Mesodermal cell (in vitro differentiated cells): ENCODE results near the gene VANGL2.
"Not testable (repeated sequence)": the region's sequence is repeated elsewhere in the genome, so short reads cannot be mapped to it uniquely, and the experiment has no call there.

Experiments
- H3K27ac ChIP-seq: 2 replicates; pipeline ENCODE4 v1.7.0; 2013; ENCODE audit warnings: mild to moderate bottlenecking, low read depth, low read length, moderate library complexity; ENCODE audit not compliant: severe bottlenecking
- H3K36me3 ChIP-seq: 2 replicates; pipeline ENCODE4 v1.7.1; 2013; ENCODE audit warnings: mild to moderate bottlenecking, low read length, moderate library complexity; ENCODE audit not compliant: control insufficient read depth, insufficient read depth
- H3K4me1 ChIP-seq: one replicate; pipeline ENCODE4 v1.7.1; 2013; ENCODE audit warnings: mild to moderate bottlenecking, low read length; ENCODE audit not compliant: insufficient read depth, control insufficient read depth, poor library complexity, severe bottlenecking
- H3K4me3 ChIP-seq: 2 replicates; pipeline ENCODE4 v1.7.0; 2013; ENCODE audit warnings: low read length, control low read depth, mild to moderate bottlenecking; ENCODE audit not compliant: insufficient read depth, poor library complexity, severe bottlenecking; ENCODE audit errors: extremely low read depth
- H3K9me3 ChIP-seq: 2 replicates; pipeline ENCODE4 v1.7.1; 2013; ENCODE audit warnings: mild to moderate bottlenecking, low read length, moderate library complexity; ENCODE audit not compliant: control insufficient read depth
- WGBS, 2 experiments: methylation state at CpG; one replicate each; pipeline ENCODE4 v1.1.5; 2013; ENCODE audit warnings: missing lambda C conversion rate in 2 of 2; ENCODE audit not compliant: insufficient coverage in 2 of 2; 5-methylcytosine and 5-hydroxymethylcytosine counted together

VANGL2 gene

DNA sequence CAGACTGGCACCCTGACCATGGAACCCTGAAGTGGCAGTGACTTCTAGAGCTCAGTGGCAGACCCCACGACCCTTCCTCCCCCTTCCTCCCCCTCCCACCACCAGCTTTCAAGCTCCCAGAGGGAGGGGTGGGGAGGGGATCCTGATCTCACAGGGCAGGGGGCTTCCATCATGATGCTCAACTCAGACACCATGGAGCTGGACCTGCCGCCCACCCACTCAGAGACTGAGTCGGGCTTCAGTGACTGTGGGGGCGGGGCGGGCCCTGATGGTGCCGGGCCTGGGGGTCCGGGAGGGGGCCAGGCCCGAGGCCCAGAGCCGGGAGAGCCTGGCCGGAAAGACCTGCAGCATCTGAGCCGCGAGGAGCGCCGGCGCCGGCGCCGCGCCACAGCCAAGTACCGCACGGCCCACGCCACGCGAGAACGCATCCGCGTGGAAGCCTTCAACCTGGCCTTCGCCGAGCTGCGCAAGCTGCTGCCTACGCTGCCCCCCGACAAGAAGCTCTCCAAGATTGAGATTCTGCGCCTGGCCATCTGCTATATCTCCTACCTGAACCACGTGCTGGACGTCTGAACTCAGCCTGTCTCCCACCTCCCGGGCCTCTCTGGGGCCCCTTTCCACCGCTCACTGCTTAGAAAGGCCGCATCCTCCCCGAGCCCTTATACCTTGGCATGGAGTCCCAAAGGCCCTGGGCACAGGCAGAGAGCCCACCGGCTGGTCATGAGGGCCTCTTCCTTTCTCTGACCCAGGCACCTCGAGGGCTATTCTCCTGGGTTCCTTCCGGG, 29.6 kb upstream of the VANGL2 start:
- Histone ChIP-seq H3K4me1 (peaks cover 11% of the 10 kb centered on the region), H3K9me3 (no peaks in the 10 kb centered on the region), H3K4me3 (no peak overlapping the region), H3K36me3 (no peaks in the 10 kb centered on the region), H3K27ac (no peak overlapping the region)
- 92 to 93% methylated on average over 36 to 38 of the region's 42 CpGs for WGBS, 2 experiments

GRCh38 chr1:160371346-160371631, 29.1 kb upstream of the VANGL2 start:
- Histone ChIP-seq H3K27ac (no peak overlapping the region), H3K9me3 (no peaks in the 10 kb centered on the region), H3K36me3 (no peaks in the 10 kb centered on the region), H3K4me3 (no peak overlapping the region), H3K4me1 (peaks cover 16% of the 10 kb centered on the region)

DNA sequence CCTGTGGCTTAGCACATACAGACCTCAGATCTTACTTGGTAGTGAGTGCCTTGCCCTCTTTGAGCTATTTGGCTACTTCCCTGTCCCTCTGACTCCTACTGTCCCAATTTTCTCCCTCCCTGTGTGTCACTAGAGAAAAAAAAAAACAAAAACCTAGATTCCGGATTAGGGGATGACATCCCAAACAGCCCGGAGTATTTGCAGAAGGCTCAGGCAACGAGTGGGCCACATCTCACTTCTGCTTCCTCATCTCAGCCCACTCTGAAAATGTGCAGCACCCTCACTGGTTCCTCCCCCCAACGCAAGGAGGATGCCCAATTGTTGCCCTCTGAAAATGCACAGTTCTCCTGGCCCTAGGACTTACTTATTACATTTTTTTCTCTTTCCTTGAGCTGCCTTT, 28.6 kb upstream of the VANGL2 start:
- 94 to 100% methylated on average over 3 to 4 of the region's 4 CpGs for WGBS, 2 experiments
- Histone ChIP-seq H3K36me3 (no peaks in the 10 kb centered on the region), H3K4me3 (no peak overlapping the region), H3K27ac (no peak overlapping the region), H3K4me1 (peaks cover 18% of the 10 kb centered on the region), H3K9me3 (no peaks in the 10 kb centered on the region)

GRCh38 chr1:160373696-160374095, 26.7 kb upstream of the VANGL2 start:
- H3K27ac ChIP-seq, result no peak overlapping the region
- H3K9me3 ChIP-seq, result no peaks in the 10 kb centered on the region
- no peaks in the 10 kb centered on the region for H3K36me3 ChIP-seq
- no peak overlapping the region for H3K4me3 ChIP-seq
- WGBS, 2 experiments, result 84 to 92% methylated on average over 4 of the region's 4 CpGs
- peaks cover 18% of the 10 kb centered on the region for H3K4me1 ChIP-seq

DNA sequence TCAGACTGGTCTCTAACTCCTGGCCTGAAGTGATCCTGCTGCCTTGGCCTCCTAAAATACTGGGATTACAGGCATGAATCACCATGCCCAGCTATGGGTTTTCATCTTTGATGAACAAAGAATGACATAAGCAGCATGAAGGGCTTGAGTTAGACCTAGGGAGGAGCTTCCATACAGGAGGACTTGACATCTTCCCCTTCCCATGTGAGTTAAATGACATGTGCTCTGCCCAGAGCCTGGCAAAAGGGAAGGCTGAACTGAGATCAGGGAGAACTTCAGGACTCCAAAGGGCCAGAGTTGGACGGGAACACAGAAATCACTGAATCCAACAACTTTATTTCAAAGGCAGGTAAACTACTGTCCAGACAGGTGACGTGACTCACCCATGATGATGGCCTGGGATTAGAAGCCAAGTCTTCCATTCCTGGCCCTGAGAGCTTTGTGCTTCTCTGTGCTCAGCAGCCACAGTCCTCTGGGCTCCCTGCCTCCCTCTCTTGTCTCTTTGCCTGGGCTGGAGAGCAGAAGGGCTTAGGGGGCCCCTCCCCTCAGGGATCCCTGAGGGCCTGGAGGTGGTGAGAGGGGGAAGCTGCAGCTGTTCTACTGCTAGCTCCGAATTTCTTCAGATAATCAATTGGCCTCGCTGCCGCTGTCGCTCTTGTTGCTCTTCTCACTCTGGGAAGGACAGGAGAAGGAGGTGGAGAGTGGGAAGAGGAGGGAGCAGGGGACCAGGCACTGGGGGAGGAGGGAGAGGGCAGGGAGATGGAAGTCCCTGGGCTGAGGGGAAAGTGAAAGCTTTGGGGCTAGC, 25.9 kb upstream of the VANGL2 start:
- Histone ChIP-seq H3K27ac (no peak overlapping the region), H3K4me3 (no peak overlapping the region), H3K9me3 (no peaks in the 10 kb centered on the region), H3K4me1 (peaks cover 18% of the 10 kb centered on the region), H3K36me3 (no peaks in the 10 kb centered on the region)
- WGBS, 2 experiments, result 40 to 81% methylated on average over 2 to 5 of the region's 6 CpGs

DNA sequence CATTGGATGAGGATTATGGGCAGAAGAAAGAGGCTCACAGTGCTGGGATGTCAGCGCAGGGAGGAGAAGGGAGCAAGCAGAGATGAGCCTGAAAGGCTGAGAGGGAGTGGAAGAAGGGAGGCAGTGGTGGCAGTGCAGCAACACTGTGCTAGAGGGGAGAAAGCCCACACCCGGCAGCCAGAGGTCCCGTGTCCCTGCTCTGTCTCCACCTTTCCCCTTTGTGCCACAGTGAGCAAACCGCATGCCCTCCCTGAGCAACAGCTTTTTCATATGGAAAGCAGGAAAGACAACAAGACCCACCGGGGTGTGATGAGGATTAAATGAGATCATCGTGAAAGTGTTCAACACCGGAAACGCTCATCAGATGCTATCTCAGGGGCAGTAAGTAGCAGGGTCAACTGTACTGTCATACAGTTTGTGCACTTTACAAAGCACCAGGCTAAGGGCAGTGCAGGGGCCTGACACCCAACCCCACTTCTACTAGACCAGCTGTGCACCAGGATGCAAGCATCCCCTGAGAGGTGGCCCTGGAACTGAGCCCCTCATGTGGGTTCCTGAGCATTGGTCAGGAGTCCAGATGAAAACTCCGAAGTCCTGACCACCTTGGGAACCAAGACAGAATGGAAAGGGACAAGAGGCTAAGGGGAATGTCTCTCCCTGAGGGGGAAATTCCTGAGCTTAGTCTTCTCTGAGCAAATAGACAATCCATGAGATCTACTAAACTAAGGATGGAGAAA, 24.4 kb upstream of the VANGL2 start:
- Histone ChIP-seq H3K4me1 (peaks cover 18% of the 10 kb centered on the region), H3K27ac (peak overlapping the region; percentile 66), H3K36me3 (no peaks in the 10 kb centered on the region), H3K9me3 (no peaks in the 10 kb centered on the region), H3K4me3 (no peak overlapping the region)
- WGBS, 2 experiments, result 3 to 24% methylated on average over 7 to 8 of the region's 9 CpGs

DNA sequence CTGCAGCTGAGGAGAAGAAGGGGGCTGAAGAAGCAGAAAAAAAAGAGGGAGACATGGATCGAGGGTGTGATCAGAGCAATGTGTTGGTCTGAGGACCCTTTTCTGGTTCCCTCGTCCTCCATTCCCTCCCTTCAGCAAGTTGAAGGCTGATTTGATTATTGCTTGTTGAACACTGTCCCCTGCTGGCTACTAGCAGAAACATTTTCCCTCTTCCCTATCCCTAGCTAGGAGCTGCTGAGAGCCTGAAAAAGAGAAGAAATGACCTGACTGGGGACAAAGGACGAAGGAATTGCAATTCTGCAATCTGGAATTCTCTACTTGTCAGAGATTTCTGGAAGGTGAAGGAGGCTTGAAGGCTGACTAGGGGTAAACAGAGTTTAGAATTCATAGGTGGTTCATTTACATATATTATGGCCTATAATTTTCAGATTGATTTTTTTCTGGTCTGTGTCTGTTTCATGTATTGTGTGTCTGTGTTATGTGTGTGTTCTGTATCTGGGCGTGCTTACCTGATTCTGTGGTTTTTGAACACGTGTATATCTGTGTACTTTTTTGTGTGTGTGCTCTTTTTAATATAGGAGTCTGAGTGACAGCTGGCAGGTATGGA, 23.7 kb upstream of the VANGL2 start:
- no peak overlapping the region for H3K4me3 ChIP-seq
- H3K27ac ChIP-seq, result peak overlapping the region; percentile 63
- WGBS, 2 experiments, result 29 to 67% methylated on average over 1 to 4 of the region's 5 CpGs
- H3K4me1 ChIP-seq, result peaks cover 18% of the 10 kb centered on the region
- no peaks in the 10 kb centered on the region for H3K9me3 ChIP-seq
- H3K36me3 ChIP-seq, result no peaks in the 10 kb centered on the region

DNA sequence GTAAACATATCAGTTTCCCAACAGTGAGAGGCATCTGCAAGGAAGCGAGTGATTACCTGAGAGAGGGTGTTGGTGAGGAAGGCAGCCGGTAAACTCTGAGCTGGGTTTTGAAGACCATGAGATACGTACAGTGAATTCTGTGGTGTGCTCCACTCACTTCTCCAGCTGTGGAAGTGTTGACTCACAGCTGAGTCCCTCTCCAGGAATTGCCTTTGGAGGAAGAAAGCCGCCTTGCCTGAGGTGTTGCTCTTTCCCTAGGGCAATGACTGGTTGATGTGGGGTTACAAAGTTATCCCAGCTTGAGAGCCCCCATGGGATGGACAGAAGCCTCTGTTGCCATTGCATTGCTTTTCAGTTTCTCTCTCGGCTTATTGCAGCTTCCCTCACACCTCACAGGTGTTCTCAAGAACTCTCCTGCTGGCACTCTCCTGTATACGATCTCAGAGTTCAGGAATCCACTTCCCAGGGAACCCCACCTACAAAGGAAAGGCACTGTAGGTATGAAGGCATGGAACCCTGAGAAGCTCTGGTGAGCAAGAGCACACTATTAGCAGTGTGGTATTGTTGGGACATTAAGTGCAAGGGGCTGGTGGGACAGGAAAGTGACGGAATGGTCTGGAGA, 22.7 kb upstream of the VANGL2 start:
- Histone ChIP-seq H3K27ac (no peak overlapping the region), H3K4me3 (no peak overlapping the region), H3K4me1 (peaks cover 18% of the 10 kb centered on the region), H3K9me3 (no peaks in the 10 kb centered on the region), H3K36me3 (no peaks in the 10 kb centered on the region)
- 90 to 94% methylated on average over 5 to 6 of the region's 7 CpGs for WGBS, 2 experiments

DNA sequence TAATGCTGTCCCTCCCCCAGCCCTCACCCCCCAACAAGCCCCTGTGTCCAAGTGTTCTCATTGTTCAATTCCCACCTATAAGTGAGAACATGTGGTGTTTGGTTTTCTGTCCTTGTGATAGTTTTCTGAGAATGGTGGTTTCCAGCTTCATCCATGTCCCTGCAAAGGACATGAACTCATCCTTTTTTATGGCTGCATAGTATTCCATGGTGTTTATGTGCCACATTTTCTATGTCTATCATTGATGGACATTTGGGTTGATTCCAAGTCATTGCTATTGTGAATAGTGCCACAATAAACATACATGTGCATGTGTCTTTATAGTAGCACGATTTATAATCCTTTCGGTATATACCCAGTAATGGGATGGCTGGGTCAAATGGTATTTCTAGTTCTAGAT, 15.6 kb upstream of the VANGL2 start:
- H3K36me3 ChIP-seq, H3K27ac ChIP-seq, H3K4me1 ChIP-seq, H3K9me3 ChIP-seq, H3K4me3 ChIP-seq: not testable (repeated sequence)
- no CpG with 5 or more reads among the region's 2 CpGs for WGBS, 2 experiments

DNA sequence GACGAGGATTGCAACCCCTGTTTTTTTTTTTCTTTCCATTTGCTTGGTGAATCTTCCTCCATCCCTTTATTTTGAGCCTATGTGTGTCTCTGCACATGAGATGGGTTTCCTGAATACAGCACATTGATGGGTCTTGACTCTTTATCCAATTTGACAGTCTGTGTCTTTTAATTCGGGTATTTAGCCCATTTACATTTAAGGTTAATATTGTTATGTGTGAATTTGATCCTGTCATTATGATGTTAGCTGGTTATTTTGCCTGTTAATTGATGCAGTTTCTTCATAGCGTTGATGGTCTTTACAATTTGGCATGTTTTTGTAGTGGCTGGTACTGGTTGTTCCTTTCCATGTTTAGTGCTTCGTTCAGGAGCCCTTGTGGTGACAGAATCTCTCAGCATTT, 12.0 kb upstream of the VANGL2 start:
- not testable (repeated sequence) for H3K4me1 ChIP-seq, H3K36me3 ChIP-seq, H3K9me3 ChIP-seq, H3K27ac ChIP-seq, H3K4me3 ChIP-seq
- WGBS, 2 experiments, result no CpG with 5 or more reads among the region's 4 CpGs
